Mucosa of descending colon (tissue), 3 donors: ENCODE measurements around the gene CCBE1. TPM values are rescaled to one million over a fixed set of nuclear protein-coding genes. Genes with fewer than 3 reads are reported as not detected.

Source experiments
- ATAC-seq: fragments of 200-7000 bp; cut with Tn5 transposase; one replicate; pipeline ENCODE4 v1.9.1; 2020; ENCODE audit warnings: mild to moderate bottlenecking, moderate library complexity
- DNase-seq, 3 donors: peaks; one replicate each; pipeline ENCODE4 v3.0.0-alpha.2; 2020
- H3K36me3 ChIP-seq: fragments of 200-600 bp; one replicate; pipeline ENCODE4 v1.8.0; 2021; ENCODE audit warnings: low read depth, mild to moderate bottlenecking
- H3K4me1 ChIP-seq: fragments of 200-600 bp; one replicate; pipeline ENCODE4 v1.8.0; 2021; ENCODE audit warnings: low read depth, mild to moderate bottlenecking
- H3K4me3 ChIP-seq: fragments of 200-600 bp; one replicate; pipeline ENCODE4 v1.8.0; 2021; ENCODE audit warnings: mild to moderate bottlenecking
- H3K9me3 ChIP-seq: fragments of 200-600 bp; one replicate; pipeline ENCODE4 v1.8.0; 2021; ENCODE audit warnings: mild to moderate bottlenecking
- CTCF ChIP-seq: fragments of 200-600 bp; IDR thresholded peaks from one replicate; pipeline ENCODE4 v1.8.0; 2022; ENCODE audit warnings: antibody characterized with exemption, mild to moderate bottlenecking
- intact Hi-C, 2 donors: fragments of 100-400 bp; cut with DNase I in 1 of 2; cut with micrococcal nuclease in 1 of 2; formaldehyde crosslinking; loops; one replicate each; pipeline versions ENCODE4 v1.11.0 to v1.11.1; 2022; cut with DNase I, micrococcal nuclease
- total RNA-seq, 3 donors: library from RNA; stranded (reverse); fragmentation: NEBNext Ultra II Directional in 2 of 3; extraction: Animal tissue kit (Norgen Biotek cat#: 25700) in 2 of 3; gene quantifications; one replicate each; pipeline versions ENCODE4 v1.2.1 to v1.2.4, GENCODE V29; 2021 to 2023
- donor health status: DM: no; HTN: no; CAD: no; lungs with moderate emphysema.
- donor health status: DM: no; HTN: no; CAD: no.
- donor health status: DM: no; HTN: yes; CAD: no.

Gene CCBE1
- total RNA-seq, 3 donors from 2014 or later: 1.6 to 54.7 (median 2.2) TPM

- ATAC-seq: no peak
- Histone ChIP-seq H3K4me1 (no peaks in the 10 kb centered on the region), H3K4me3 (no peak overlapping the region), H3K9me3 (no peaks in the 10 kb centered on the region), H3K36me3 (no peaks in the 10 kb centered on the region)
- DNase-seq: no peak
- intact Hi-C loops: no loop called here
- no peak for TF ChIP-seq CTCF
These were observed 33.7 kb upstream of the CCBE1 start for GRCh38 chr18:59730896-59731295.

GRCh38 chr18:59729781-59730180 is 32.6 kb upstream of the CCBE1 start:
- intact Hi-C loops: no loop called here
- DNase-seq (no peak), ATAC-seq (no peak)
- Histone ChIP-seq H3K36me3 (no peaks in the 10 kb centered on the region), H3K4me3 (no peak overlapping the region), H3K4me1 (no peaks in the 10 kb centered on the region), H3K9me3 (no peaks in the 10 kb centered on the region)
- no peak for TF ChIP-seq CTCF

GRCh38 chr18:59728816-59729215 is 31.6 kb upstream of the CCBE1 start:
- no peak for TF ChIP-seq CTCF
- no peak overlapping the region for H3K4me3 ChIP-seq
- H3K9me3 ChIP-seq: no peaks in the 10 kb centered on the region
- no peaks in the 10 kb centered on the region for H3K4me1 ChIP-seq
- DNase-seq (no peak), ATAC-seq (no peak)
- no peaks in the 10 kb centered on the region for H3K36me3 ChIP-seq
- intact Hi-C loops: no loop called here

GRCh38 chr18:59725142-59725541 is 27.9 kb upstream of the CCBE1 start:
- Histone ChIP-seq H3K4me1 (no peaks in the 10 kb centered on the region), H3K4me3 (no peak overlapping the region), H3K36me3 (no peaks in the 10 kb centered on the region), H3K9me3 (no peaks in the 10 kb centered on the region)
- no peak for ATAC-seq
- intact Hi-C loops: no loop called here
- TF ChIP-seq CTCF: no peak
- no peak for DNase-seq

DNA sequence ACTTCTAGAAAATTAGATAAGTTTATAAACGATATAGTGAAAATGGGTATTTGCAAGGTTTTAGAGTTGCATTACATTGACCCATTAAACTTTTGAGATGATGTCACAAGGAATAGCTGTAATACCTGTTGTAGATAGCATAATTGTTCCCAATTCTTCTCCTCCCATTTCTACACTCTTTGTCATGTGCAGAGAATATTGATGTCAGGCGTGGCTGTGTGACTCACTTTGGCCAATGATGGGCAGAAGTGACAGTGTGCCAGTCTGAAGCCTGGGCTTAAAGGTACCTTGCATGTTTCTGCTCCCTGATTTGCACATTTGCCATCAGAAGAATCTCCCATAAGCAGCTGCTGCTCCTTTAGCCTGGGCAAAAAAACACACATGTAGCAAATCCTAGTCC is 26.9 kb upstream of the CCBE1 start:
- TF ChIP-seq CTCF: no peak
- H3K4me1 ChIP-seq: no peaks in the 10 kb centered on the region
- ATAC-seq: no peak
- no peaks in the 10 kb centered on the region for H3K36me3 ChIP-seq
- no peaks in the 10 kb centered on the region for H3K9me3 ChIP-seq
- no peak overlapping the region for H3K4me3 ChIP-seq
- no peak for DNase-seq
- intact Hi-C loops: no loop called here

DNA sequence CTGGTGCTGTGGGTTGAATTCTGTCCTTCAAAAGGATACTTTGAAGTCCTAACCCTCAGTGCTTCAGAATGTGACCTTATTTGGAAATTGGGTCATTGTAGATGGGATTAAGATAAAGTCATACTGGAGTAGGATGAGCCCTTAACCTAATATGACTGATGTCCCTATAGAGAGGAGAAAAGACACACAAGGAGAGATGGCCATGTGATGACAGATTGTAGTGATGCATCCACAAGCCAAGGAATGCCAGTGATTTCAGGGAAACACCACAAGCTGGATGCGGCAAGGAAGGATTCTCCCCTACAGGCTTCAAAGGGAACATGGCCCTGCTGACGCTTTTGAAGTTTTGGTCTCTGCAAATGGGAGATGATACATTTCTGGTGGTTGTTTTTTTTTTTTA is 24.7 kb upstream of the CCBE1 start:
- no peak for ATAC-seq
- no peak overlapping the region for H3K4me3 ChIP-seq
- intact Hi-C loops: no loop called here
- TF ChIP-seq CTCF: no peak
- H3K9me3 ChIP-seq: no peaks in the 10 kb centered on the region
- no peaks in the 10 kb centered on the region for H3K36me3 ChIP-seq
- no peak for DNase-seq
- H3K4me1 ChIP-seq: no peaks in the 10 kb centered on the region
